K562 (cell line): Measurements from ENCODE around the gene LTBP4. TPM values are rescaled to one million over a fixed set of nuclear protein-coding genes. Genes with fewer than 3 reads are reported as not detected.

Experiments used
- BMI1 ChIP-seq: fragments of 150-350 bp; IDR thresholded peaks from 2 replicates; pipeline ENCODE4 v1.6.1; 2014; ENCODE audit warnings: low read length
- CHAMP1 ChIP-seq: fragments of 450-650 bp; IDR thresholded peaks from 2 replicates; pipeline ENCODE4 v1.6.1; 2016; ENCODE audit warnings: mild to moderate bottlenecking
- CHD2 ChIP-seq: IDR thresholded peaks from 2 replicates; pipeline ENCODE4 v1.6.1; 2011; ENCODE audit warnings: low read depth, low read length
- E2F1 ChIP-seq: sonication (generic); formaldehyde crosslinking; IDR thresholded peaks from 2 replicates; pipeline ENCODE4 v1.8.1; 2023; ENCODE audit warnings: mild to moderate bottlenecking, missing genetic modification reagents, moderate library complexity
- HCFC1 ChIP-seq: IDR thresholded peaks from 2 replicates; pipeline ENCODE4 v1.6.1; 2012; ENCODE audit warnings: low read depth, low read length, improper control_type of control experiment
- MTA3 ChIP-seq: fragments of 450-650 bp; formaldehyde crosslinking; IDR thresholded peaks from 2 replicates; pipeline ENCODE4 v1.6.1; 2017; ENCODE audit warnings: mild to moderate bottlenecking, borderline replicate concordance
- NFIC ChIP-seq: fragments of 450-650 bp; IDR thresholded peaks from 2 replicates; pipeline ENCODE4 v1.6.1; 2017; ENCODE audit warnings: mild to moderate bottlenecking, inconsistent platforms
- POLR2A ChIP-seq: fragments of 450-650 bp; conservative IDR thresholded peaks from 2 replicates; pipeline ENCODE4 v1.6.1; 2016
- SOX6 ChIP-seq: fragments of 450-650 bp; IDR thresholded peaks from 2 replicates; pipeline ENCODE4 v1.6.1; 2014; ENCODE audit warnings: mild to moderate bottlenecking
- SP2 ChIP-seq: IDR thresholded peaks from 2 replicates; pipeline ENCODE4 v1.6.1; 2011; ENCODE audit warnings: mild to moderate bottlenecking, low read depth, low read length, moderate library complexity; ENCODE audit not compliant: poor library complexity, severe bottlenecking; ENCODE audit errors: extremely low read depth
- TAF1 ChIP-seq: IDR thresholded peaks from 2 replicates; pipeline ENCODE4 v1.6.1; 2011; ENCODE audit warnings: mild to moderate bottlenecking, low read length, moderate library complexity; ENCODE audit not compliant: insufficient read depth, control insufficient read depth, severe bottlenecking; ENCODE audit errors: extremely low read depth
- WHSC1 ChIP-seq: IDR thresholded peaks from one replicate; pipeline ENCODE4 v1.6.1; 2012; ENCODE audit warnings: low read length, control low read depth, inconsistent platforms
- polyA plus RNA-seq, 8 experiments: library from polyadenylated mRNA; depleted of rRNA in 4 of 8; stranded (reverse) in 5 of 8; unstranded in 3 of 8; fragments of >200 nt; fragmentation: Nextera tagmentation in 2 of 8; fragmentation: Illumina TruSeq in 1 of 8; extraction: Ambion mirVana in 2 of 8; extraction: Trizol in 1 of 8; gene quantifications; 2 replicates each; pipeline versions ENCODE4 v1.2.1 to v1.2.3, GENCODE V29; 2011 to 2014; ENCODE audit warnings: inconsistent platforms in 1 of 8, missing spikeins in 1 of 8
- total RNA-seq, 7 experiments: library from RNA; depleted of rRNA in 6 of 7; stranded (reverse); fragments of >200 nt in 6 of 7; fragmentation: Illumina TruSeq in 2 of 7; extraction: Trizol in 2 of 7; gene quantifications; 2 replicates each; pipeline versions ENCODE4 v1.2.1 to v1.2.3, GENCODE V29; 2011 to 2021; ENCODE audit warnings: low replicate concordance in 1 of 7
- TF ChIP-seq, protein P1 (sequence below): fragments of 450-650 bp; IDR thresholded peaks from 2 replicates; pipeline ENCODE4 v1.6.1; 2016; ENCODE audit warnings: borderline replicate concordance
- TF ChIP-seq, protein P2 (sequence below): fragments of 450-650 bp; conservative IDR thresholded peaks from 2 replicates; pipeline ENCODE4 v1.6.1; 2016; ENCODE audit warnings: missing genetic modification characterization, low read depth, mild to moderate bottlenecking, missing compliant biosample characterization, moderate library complexity
- TF ChIP-seq, protein P3 (sequence below): sonication (generic); formaldehyde crosslinking; IDR thresholded peaks from 2 replicates; pipeline ENCODE4 v1.8.1; 2023; ENCODE audit warnings: mild to moderate bottlenecking, missing genetic modification reagents

Gene LTBP4
- total and polyA plus RNA-seq, 9 of the 15 experiments (the other 6 are each of a cell fraction or from before 2014, with no cell fraction given), result 0.35 to 160 (median 31.6) TPM

- TF ChIP-seq, protein P1, sequence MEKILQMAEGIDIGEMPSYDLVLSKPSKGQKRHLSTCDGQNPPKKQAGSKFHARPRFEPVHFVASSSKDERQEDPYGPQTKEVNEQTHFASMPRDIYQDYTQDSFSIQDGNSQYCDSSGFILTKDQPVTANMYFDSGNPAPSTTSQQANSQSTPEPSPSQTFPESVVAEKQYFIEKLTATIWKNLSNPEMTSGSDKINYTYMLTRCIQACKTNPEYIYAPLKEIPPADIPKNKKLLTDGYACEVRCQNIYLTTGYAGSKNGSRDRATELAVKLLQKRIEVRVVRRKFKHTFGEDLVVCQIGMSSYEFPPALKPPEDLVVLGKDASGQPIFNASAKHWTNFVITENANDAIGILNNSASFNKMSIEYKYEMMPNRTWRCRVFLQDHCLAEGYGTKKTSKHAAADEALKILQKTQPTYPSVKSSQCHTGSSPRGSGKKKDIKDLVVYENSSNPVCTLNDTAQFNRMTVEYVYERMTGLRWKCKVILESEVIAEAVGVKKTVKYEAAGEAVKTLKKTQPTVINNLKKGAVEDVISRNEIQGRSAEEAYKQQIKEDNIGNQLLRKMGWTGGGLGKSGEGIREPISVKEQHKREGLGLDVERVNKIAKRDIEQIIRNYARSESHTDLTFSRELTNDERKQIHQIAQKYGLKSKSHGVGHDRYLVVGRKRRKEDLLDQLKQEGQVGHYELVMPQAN, result peak; percentile 43; the same call in 1 of the 2 replicates
- TF ChIP-seq, protein P2, sequence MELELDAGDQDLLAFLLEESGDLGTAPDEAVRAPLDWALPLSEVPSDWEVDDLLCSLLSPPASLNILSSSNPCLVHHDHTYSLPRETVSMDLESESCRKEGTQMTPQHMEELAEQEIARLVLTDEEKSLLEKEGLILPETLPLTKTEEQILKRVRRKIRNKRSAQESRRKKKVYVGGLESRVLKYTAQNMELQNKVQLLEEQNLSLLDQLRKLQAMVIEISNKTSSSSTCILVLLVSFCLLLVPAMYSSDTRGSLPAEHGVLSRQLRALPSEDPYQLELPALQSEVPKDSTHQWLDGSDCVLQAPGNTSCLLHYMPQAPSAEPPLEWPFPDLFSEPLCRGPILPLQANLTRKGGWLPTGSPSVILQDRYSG (tag), result no peak
- no peak for TF ChIP-seq SOX6
- TF ChIP-seq POLR2A, result peak; percentile 66
- TF ChIP-seq CHD2, result no peak
- TF ChIP-seq SP2, result no peak
- peak; percentile 6 for TF ChIP-seq TAF1
- no peak for TF ChIP-seq BMI1
- TF ChIP-seq E2F1 (CRISPR knock-in tag), result peak; percentile 44; the same call in 1 of the 2 replicates
- peak; percentile 6; the same call in 1 of the 2 replicates for TF ChIP-seq HCFC1
- TF ChIP-seq CHAMP1, result no peak
- peak; percentile 43; the same call in 1 of the 2 replicates for TF ChIP-seq MTA3
- TF ChIP-seq WHSC1, result no peak
- TF ChIP-seq, protein P3, sequence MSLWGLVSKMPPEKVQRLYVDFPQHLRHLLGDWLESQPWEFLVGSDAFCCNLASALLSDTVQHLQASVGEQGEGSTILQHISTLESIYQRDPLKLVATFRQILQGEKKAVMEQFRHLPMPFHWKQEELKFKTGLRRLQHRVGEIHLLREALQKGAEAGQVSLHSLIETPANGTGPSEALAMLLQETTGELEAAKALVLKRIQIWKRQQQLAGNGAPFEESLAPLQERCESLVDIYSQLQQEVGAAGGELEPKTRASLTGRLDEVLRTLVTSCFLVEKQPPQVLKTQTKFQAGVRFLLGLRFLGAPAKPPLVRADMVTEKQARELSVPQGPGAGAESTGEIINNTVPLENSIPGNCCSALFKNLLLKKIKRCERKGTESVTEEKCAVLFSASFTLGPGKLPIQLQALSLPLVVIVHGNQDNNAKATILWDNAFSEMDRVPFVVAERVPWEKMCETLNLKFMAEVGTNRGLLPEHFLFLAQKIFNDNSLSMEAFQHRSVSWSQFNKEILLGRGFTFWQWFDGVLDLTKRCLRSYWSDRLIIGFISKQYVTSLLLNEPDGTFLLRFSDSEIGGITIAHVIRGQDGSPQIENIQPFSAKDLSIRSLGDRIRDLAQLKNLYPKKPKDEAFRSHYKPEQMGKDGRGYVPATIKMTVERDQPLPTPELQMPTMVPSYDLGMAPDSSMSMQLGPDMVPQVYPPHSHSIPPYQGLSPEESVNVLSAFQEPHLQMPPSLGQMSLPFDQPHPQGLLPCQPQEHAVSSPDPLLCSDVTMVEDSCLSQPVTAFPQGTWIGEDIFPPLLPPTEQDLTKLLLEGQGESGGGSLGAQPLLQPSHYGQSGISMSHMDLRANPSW, result no peak
- TF ChIP-seq NFIC, result peak; percentile 90
These were observed 11.9 kb downstream of the LTBP4 start (continued) for GRCh38 chr19:40612831-40613689.
